ENCODE data around the gene CDYL2. TPM values are rescaled to one million over a fixed set of nuclear protein-coding genes. Genes with fewer than 3 reads are reported as not detected.
A peak's percentile ranks its signal among the peaks of the same experiment; 100 is the strongest.
"Not testable (repeated sequence)": the region's sequence is repeated elsewhere in the genome, so short reads cannot be mapped to it uniquely, and the experiment has no call there.

Gene CDYL2
- polyA plus RNA-seq, 1 donor = 8.3 TPM

DNA sequence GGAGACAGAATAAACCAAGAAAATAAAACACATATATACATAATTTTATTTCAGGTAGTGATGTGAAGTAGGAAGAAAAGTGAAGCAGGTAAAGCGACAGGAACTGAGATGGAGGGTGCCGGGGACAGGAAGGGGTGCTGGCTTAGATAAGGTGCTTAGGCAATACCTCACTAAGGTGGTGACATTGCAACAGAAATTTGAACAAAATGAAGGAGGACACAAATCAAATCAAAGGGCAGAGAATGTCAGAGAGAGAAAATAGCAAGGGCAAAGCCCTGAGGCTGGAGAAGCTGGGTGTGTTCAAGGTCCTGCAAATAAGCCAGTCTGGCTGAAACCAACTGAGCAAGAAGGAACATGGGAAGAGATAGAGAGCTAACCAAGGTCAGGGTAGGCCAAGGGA, 5.0 kb upstream of the CDYL2 start:
- no peak for DNase-seq

DNA sequence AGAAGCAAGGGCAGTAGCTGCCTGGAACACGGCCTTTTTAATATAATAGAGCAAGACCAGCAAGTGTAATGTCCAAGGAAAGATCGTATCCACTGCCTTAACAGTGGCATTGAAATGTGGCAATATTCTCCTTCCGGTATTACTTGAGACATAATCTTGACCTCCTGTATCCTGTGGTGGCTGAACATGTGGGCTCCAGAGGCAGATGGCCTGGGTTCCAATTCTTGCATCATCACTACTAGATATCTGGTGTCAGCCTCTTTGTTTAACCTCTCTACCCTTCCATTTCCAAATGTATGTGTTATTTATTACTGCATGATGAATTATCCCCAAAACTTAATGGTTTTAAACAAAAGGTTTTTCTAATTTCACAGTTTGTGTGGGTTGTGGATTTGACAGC, 3.5 kb upstream of the CDYL2 start:
- DNase-seq = no peak

DNA sequence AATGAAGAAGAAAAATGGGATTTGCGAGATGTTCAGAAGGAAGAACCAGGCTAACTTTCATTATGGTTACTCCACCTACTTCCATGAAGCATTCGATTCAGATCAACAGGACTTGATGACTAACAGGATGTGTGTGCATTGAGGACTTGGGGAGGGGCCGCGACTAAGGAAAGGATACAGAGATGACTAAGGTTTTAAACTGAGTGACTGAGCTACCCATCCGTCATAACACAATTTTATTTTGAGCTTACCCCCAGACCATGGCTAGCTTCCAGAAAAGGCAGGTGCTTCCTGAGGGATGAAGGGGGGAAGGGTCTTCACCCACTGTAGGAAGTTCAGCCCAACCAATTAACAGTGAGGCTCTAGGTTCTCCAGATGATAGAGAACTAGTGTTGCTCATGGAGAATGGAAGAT, 2.5 kb upstream of the CDYL2 start:
- DNase-seq = no peak

DNA sequence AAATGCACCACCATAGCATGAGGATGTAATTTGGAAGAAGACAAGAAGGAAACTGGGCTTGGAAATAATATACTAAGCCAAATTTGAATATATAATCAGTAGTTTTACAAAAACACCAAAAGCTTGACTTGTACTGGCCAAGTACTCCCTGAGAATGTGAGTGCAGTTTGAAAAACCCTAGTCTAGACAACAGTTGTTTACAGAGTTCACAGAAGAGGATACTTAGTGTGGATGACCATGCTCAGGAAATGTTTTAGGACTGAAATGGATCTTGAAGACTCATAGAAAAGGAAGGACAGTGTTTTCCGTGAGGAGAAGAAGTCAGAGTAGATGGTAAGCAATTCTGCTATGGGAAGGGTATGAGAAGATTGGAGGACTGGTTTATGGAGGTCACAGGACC, 1.9 kb upstream of the CDYL2 start:
- DNase-seq = no peak

DNA sequence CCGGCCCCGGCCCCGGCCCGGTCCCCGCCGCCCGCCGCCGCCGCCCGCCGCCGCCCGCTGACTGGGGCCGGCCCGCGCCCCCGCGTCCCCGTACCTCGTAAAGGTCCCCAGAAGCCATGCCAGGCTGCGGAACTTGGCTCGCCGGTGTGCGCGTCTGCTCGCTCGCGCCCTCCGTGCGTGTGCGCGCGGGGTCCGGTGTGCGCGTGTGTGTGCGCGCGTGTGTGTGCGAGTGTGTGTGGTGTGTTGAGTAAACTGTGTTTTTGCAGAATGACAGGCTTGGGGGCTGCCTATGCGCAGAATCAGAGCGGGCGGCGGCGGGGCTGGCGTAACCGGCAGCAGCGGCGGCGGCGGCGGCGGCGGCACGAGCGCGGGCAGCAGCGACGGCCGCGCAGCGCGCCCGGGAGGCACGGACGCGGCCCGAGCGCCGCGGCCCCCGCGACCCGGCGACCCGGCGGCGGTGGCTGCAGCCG, 307 bp downstream of the CDYL2 start:
- peak; percentile 53 for DNase-seq

DNA sequence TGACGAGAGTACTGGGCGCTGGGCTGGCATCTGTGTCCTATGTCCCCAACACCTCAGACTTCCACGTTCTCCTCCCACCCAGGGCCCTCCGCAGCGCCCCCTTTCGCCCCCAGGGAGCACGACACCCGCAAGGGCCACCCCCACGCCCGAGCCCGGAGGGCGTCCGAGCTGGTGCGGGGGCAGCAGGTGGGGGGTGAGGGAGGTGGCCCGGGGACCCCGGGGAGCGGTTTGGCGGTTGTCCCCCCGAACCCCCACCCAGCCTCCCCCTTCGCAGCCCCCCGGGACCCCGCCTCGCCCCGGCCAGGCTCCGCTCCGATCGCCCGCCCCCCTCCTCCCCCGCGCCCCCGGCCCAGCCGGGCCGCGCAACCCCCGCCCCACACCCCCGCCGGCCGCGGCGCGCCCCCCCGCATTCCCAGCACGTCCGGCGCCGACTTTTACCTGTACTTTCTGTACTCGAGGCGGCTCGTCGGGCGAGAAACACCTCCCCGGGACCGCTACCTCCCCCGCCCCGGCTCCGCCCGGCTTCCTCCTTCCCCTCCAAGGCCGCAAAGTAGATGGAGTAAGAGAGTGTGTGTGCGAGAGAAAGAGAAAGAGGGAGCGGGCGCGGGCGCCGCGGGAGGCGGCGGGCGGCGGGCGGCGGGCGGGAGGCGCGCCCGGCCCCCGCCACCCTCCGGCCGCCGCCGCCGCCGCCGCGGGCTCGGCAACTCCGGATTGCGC, 901 bp downstream of the CDYL2 start:
- no peak for DNase-seq

DNA sequence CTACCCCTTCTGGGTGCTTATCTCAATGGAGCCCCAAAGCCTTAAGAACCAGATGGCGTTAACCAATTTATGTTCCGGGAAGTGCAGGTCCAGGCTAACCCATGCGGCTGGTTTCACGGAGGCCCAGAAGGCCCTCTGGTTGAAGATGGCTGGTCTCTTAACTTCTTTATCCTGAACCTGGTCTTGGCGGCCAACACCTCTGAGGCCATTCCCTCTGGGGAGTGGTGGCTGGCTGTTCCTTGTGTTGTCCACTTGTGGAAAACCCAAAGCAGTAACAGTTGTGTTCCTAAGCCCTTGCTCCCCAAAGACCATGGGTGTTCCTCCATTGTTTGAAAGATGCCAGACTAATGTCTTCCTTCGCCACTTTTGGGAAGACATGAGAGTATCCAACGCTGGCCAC, 1.5 kb downstream of the CDYL2 start:
- no peak for DNase-seq

DNA sequence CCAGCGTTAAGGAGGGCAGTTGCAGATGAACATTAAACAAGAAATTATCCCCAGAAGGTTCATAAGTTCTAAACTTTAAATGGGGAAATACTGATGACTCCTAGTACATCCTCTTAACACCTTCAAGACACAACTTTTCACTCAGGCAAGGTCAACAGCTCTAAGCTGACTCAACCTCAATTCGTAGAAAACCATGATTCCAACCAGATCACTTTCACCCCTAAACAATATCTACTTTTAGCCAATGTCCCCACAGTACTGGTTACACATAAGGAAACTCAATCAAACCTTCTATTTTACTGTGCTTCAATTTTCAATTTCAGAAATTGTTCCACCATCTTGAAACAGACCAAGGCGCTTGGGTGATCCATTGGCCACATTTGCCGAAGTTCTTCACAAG, 2.3 kb downstream of the CDYL2 start:
- no peak for DNase-seq

DNA sequence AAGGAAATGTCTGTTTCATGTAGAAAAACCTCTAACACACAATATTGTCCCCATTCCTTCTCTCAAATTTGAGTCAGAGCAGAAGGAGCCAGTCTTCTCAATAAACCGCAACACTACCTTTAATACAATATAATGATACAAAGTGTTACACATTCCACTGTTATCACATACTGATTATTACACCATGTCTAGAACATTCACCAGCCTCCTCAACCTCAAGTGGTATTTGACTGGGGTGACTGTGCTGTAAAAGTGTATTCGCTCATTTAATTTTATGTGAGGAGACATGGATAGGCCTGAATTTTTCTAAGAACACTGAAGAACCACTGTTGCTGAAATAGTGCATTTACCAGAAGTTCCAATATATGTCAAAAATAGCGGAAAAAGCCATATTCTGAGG, 10.3 kb downstream of the CDYL2 start:
- DNase-seq = no peak

DNA sequence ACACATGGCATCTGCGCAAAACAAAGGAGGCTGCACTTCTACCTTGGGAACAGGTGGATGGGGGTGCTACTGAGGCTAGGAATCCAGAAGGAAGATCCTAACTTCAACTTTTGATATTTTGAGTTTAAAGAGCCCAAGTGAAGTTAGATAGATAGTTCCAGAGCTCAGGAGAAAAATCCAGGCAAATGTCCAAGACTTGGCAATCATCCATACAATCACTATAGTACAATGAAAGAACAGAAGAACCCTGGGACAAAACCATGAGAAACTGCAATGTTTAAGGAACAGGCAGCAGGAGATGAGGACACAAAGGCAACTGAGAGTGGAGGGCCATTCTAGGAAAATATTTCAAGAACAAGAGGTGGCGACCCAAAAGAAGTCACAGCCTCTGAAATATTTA, 12.4 kb downstream of the CDYL2 start:
- DNase-seq = no peak

DNA sequence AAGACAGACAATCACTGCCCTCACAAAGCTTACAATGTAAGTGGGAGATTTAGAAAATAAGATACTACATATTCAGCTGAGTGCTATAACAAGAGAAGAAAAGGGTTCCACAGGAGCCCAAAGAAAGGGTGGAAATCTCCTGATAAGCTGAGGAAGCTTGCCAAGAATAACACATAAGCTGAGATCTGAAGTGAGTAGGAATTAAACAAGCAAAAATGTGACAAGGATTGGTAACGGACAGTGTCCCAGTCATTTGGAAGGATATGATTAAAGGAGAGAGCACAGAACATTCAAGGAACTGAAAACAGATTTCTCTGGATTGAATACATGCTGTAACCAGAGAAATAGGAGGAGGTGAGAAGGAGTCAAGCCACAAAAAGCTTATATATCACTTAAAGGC, 13.0 kb downstream of the CDYL2 start:
- DNase-seq = no peak

DNA sequence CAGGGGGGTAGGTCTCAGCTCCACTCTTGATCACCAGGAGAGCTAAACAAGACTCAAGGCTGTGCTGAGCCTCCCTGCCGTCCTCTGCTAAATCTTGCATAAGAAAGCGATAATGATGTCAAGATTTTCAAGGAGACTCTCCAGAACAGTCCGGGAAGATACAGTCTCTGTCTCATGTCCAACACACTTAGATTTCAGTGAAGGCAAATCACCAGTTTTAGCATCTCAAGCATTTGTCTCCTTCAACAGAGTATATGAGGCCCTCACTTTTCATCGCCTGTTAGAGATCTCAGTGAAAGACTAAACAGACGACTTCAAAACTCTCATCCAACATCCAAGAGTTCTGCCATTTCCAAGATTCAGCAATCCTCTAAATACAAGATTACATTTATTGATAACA, 13.6 kb downstream of the CDYL2 start:
- no peak for DNase-seq

DNA sequence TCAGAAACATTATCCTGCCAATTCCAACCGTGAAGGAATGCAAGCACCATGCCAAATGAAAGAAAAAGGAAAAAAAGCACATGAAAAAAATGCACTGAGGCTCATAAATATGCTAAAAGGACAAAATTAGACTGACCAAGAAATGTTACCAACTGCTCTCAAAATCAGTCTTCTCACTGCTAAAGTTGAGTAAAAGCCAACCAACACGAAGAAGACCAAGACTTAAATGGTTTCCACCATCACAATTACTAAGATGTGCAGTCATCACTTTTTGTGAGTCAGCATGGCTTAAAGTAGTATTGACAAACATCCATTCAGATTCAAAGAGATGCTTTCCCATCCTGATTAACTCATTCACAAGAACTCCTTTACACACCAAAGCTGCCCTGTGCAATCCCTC, 16.4 kb downstream of the CDYL2 start:
- no peak for DNase-seq

DNA sequence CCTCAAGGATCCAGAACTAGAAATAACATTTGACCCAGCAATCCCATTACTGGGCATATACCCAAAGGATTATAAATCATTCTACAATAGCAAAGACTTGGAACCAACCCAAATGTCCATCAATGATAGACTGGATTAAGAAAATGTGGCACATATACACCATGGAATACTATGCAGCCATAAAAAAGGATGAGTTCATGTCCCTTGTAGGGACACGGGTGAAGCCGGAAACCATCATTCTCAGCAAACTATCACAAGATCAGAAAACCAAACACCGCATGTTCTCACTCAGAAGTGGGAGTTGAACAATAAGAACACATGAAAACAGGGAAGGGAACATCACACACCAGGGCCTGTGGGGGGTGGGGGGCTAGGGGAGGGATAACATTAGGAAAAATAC, 17.8 kb downstream of the CDYL2 start:
- DNase-seq = not testable (repeated sequence)

DNA sequence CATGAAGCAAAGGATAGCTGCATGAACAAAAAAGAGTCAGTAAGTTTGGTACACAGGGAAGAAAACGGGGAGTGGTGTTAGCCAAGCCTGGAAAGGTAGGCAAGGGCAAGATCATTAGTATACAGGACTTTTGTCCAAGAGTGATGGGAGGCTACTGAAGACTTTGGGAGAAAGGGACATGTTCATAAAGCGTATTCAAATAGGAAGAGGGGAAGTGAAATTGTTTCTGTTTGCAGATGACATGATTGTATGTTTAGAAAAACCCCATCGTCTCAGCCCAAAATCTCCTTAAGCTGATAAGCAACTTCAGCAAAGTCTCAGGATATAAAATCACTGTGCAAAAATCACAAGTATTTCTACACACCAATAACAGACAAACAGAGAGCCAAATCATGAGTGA, 19.4 kb downstream of the CDYL2 start:
- DNase-seq = no peak

DNA sequence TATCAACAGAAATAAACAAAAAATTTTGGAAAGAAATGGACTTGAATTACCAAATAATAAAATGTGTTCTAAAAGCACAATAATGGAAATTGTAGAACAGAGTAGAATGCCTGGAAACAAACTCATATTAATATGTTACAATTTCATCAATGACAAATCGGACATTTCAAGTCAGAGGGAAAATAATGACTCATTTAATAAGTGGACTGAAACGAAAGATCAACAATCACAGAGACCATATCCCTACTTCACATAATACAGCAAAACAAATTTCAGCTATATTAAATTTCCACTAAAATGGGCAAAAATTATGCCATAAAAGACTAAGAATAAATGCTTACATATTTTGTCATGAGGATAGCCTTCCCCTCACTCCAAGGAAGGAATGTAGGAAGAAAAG, 25.7 kb downstream of the CDYL2 start:
- DNase-seq = no peak

DNA sequence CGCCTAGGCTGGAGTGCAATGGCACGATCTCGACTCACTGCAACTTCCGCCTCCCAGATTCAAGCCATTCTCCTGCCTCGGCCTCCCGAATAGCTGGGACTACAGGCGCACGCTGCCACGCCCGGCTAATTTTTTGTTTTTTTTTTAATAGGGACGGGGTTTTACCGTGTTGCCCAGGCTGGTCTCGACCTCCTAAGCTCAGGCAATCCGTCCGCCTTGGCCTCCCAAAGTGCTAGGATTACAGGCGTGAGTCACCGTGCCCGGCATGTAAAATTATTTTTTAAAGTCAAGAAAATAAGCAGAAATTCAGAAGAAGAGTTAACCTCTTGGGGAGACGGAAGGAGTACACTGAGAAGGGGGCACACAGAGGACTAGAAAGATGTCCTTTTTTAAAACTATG, 27.5 kb downstream of the CDYL2 start:
- no peak for DNase-seq

DNA sequence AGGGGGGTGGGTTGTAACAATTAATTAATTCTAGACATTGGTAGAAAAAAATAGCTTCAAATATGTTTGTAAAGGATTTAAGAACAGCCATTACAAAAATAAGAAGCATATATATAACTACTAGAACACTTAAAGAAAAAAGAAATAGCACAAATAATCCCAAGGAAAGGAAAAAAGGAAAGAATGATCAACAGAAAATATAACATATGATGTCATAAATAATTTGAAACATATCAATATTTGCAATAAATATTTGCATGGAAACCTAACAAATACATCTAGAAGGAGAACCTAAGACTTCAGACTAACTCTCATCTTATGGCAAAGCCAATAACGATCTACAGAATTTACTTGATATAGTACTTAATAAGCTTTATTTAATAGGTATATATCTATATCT, 28.9 kb downstream of the CDYL2 start:
- DNase-seq = no peak

DNA sequence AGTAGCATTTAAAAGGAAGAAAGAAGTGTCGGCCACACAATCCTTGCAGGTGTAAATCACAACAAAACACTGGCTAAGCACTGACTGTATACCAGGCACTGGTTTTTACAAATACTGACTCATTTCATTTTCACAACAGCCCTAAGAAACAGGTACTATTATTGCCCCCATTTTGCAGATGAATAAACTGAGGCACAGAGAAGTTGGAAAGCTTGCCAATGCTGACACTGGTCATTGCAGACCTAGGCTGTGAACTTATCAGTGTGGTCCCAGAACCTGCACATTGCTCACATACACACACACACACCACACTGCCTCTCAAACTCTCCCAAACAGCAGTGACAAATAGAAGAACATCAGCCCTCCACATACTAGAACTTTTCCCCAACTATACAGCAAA, 37.6 kb downstream of the CDYL2 start:
- no peak for DNase-seq

DNA sequence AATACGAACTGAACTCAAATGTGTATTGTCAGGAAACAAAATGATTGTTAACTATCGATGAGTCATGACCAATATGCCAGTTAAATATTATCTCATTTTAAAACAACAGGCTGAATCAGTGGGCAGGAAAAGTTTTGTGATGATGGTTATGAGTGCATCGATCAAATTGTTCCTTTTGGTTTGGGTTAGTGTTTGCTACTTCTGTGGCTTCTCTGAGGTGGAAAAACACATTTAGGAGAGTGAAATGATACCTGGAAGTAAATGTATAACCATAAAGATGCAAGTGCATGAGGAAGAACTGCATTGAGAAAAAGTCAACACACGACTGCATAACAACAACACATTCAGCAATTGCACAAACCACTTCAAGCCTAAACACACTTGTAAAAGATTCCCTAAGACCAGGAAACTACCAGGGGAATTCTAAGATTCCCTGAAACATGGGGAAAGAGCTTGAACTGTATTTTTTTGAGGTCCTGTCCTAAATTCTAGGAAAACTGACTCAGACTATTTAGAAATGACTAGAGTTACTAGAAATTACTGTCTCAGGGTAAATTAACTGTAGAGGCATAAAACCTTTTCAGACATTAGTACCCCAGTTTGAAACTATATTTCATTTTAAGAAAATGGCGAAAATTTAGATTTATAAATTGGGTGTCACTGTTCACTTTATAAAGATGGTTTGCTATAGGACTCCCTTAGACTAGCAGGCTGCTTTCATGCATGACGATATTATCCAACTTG, 44.8 kb downstream of the CDYL2 start:
- no peak for DNase-seq

DNA sequence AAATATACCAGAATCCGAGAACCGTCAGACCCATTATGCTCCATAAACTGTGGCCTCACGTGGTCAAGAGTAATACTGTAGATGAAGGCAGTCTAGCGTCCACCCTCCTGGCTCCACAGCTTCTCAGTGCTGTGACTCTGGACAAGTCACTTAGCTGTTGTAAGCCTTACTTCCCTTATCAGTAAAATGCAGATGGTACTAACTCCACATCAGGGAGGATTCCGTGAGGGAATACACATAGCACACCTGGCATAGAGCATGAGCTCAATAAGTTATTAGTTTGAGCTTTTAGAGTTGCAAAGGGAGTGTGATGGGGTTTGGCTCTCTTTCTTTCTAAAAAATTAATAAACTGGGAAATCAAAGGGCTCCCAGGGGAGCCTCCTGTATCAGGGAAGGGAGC, 49.9 kb downstream of the CDYL2 start:
- no peak for DNase-seq

DNA sequence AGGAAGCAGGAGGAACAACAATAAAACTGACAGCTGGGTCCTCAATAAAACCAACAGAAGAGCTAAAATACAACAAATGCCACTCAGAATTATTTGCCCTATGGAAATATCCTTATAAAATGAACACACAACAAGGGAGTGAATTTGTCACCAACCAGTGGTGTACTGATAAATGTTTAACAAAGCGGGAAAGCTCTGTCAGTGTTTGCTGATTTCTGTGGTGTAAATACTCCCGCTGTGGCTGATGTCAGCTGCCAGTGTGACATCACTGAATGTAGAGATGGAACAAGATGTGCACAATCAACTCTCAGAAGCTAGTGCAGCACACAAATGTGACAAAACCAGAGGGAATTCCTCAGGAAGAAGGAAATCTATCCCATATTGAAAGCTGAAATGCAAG, 51.9 kb downstream of the CDYL2 start:
- no peak for DNase-seq

DNA sequence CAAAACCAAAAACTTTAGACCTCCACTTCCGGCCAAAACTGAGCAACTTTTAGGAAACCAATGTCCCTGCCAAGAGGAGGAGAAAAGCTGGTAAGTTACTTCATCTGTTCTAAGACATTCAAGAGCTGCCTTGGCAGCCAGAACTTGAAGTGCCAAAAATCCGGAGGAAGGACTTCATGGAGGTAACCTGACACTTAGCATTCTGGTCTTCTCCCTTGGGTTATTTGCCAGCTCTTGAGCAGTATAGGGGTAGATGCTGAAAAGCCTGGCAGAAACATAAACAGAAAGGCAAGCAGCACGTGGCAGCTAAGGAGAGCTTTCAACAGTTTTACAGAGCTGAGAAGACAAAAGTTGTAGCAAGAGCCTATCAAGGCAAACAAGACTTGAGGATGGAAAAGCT, 53.2 kb downstream of the CDYL2 start:
- peak; percentile 7 for DNase-seq

DNA sequence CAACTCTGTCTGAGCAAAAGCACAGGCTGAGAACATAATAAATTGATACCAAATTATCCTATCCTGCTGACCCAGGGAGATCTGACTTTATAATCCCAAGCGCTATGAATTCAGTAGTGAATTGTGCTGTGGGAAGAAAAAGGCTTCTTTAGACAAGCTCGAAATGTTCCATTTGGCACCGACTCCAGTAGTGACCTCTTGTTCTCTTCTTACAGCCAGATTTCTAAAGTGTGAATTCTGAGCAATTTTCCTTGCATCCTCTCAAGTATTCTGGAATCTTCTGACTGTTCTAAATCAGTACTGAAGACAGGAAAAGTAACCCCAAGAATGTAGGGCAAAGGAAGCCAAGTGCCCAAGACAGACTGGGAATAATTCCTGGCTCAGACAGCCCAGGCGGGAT, 58.2 kb downstream of the CDYL2 start:
- no peak for DNase-seq

All from left kidney (tissue), 2 donors.